Right atrium auricular region (tissue), 2 donors: ENCODE measurements around the gene CCDC183. TPM values are rescaled to one million over a fixed set of nuclear protein-coding genes. Genes with fewer than 3 reads are reported as not detected.

Source experiments
- DNase-seq: peaks from one replicate; pipeline ENCODE4 v3.0.0-alpha.2; 2019; ENCODE audit warnings: low spot score
- H3K27ac ChIP-seq, 2 donors: fragments of 200-600 bp; sonication (generic); 1 replicate in 1 of 2; 2 replicates in 1 of 2; pipeline ENCODE4 v1.5.1; 2016 to 2019
- H3K27me3 ChIP-seq, 2 donors: fragments of 200-600 bp; sonication (generic); one replicate each; pipeline versions ENCODE4 v1.5.1 to v1.6.0; 2017 to 2019
- H3K36me3 ChIP-seq: fragments of 200-600 bp; sonication (generic); one replicate; pipeline ENCODE4 v1.5.1; 2016
- H3K4me1 ChIP-seq, 2 donors: fragments of 200-600 bp; sonication (generic); one replicate each; pipeline versions ENCODE4 v1.5.1 to v1.6.0; 2017 to 2019
- H3K4me3 ChIP-seq, 2 donors: fragments of 200-600 bp; sonication (generic); 1 replicate in 1 of 2; 2 replicates in 1 of 2; pipeline ENCODE4 v1.5.1; 2017 to 2019; ENCODE audit warnings: mild to moderate bottlenecking in 1 of 2, moderate library complexity in 1 of 2
- H3K9me3 ChIP-seq, 2 donors: fragments of 200-600 bp; sonication (generic); one replicate each; pipeline ENCODE4 v1.5.1; 2019
- total RNA-seq, 2 donors: library from RNA; depleted of rRNA; stranded (reverse); fragments of >200 nt; gene quantifications; one replicate each; pipeline ENCODE4 v1.1.0, GENCODE V29; 2016
- TF ChIP-seq, protein P1 (sequence below), 2 donors: fragments of 200-600 bp; sonication (generic); IDR thresholded peaks; one replicate each; pipeline ENCODE4 v1.5.1; 2019; ENCODE audit warnings: antibody characterized with exemption in 2 of 2

Gene CCDC183
- total RNA-seq, 2 donors from 2014 or later = 2.3 to 2.5 TPM

DNA sequence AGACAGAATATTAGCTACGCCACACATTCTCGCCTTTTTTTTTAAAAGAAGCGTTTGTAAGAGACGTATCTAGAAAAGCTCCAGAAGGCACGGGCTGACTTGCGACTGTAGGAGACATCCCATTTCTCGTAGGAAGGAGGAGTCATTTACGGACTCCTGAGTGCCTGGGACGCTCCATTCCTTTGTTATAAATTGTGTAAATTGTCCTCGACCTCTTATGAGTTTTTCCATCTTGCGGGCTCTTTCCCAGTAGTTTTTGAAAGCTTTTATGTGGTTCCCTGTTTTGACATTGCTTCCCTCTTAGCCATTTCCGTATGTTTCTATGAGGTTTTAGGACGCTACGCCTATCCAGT is 12.6 kb downstream of the CCDC183 start:
- peaks cover 0 to 43% of the 10 kb centered on the region in 2 donors for H3K4me1 ChIP-seq

DNA sequence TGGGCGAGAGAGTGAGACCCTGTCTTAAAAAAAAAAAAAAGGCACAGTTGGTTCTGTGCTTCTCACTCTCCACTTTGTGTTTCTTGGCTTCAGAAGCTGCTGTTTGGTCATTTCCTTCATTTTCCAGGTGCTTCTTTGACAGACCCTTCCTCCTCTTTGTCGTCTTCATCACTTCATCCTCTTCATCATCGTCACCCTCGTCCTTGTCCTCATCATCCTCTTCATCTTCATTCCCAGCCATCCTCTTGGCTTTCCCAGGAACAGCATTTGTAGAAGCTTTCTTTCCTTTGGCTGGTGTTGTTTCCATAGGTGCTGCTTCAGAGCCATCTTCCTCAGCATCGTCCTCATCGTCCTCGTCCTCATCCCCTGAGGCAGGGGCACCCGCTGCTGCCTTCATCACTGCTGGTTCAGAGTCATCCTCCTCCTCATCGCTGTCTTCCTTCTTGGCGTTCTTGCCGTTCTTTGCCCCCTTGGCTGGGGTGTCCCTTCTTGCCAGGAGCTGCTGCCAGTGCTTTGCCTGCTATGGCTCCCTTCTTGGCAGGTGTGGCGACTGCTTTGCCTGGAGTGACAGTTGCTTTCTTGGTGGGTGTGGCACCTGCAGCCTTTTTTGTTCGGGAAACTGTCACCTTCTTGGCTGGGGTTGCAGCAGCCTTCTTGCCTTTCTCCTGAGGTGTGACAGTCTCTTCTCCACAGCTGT is 18.7 kb downstream of the CCDC183 start:
- Histone ChIP-seq H3K9me3 (no peaks in the 10 kb centered on the region), H3K36me3 (peaks cover 10% of the 10 kb centered on the region), H3K27ac (no peak overlapping the region), H3K4me1 (peaks cover 0 to 14% of the 10 kb centered on the region in 2 donors), H3K4me3 (no peak overlapping the region), H3K27me3 (no peaks in the 10 kb centered on the region)
- TF ChIP-seq, protein P1, sequence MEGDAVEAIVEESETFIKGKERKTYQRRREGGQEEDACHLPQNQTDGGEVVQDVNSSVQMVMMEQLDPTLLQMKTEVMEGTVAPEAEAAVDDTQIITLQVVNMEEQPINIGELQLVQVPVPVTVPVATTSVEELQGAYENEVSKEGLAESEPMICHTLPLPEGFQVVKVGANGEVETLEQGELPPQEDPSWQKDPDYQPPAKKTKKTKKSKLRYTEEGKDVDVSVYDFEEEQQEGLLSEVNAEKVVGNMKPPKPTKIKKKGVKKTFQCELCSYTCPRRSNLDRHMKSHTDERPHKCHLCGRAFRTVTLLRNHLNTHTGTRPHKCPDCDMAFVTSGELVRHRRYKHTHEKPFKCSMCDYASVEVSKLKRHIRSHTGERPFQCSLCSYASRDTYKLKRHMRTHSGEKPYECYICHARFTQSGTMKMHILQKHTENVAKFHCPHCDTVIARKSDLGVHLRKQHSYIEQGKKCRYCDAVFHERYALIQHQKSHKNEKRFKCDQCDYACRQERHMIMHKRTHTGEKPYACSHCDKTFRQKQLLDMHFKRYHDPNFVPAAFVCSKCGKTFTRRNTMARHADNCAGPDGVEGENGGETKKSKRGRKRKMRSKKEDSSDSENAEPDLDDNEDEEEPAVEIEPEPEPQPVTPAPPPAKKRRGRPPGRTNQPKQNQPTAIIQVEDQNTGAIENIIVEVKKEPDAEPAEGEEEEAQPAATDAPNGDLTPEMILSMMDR (IDR thresholded peaks at IDR 0.05) = no peak
- no peak for DNase-seq

More for the DNA sequence above, 12.6 kb downstream of the CCDC183 start:
- no peaks in the 10 kb centered on the region for H3K27me3 ChIP-seq
- H3K36me3 ChIP-seq = peaks cover 4% of the 10 kb centered on the region
- H3K4me3 ChIP-seq = peak overlapping the region; percentile 89 to 94
- TF ChIP-seq, protein P1 (IDR thresholded peaks at IDR 0.05) = no peak
- no peak for DNase-seq
- H3K27ac ChIP-seq = peak overlapping the region; percentile 77 to 88
- H3K9me3 ChIP-seq = no peaks in the 10 kb centered on the region

DNA sequence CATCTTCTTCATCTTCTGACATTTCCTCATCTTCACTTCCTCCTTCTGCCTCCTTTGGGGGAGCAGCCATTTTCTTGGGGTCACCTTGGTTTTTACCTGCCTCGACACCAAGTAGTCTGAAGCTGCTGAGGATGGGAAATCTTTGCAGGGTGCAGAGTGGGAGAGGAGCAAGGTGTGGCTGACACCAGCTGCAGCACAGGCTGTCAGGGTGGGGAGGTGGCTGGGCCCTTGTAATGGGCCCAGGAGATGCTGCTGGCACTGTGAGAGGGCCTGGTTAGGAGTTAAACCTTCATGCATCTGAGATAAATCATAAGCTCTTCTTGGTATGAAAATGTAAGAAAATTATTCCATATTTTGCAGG is 19.3 kb downstream of the CCDC183 start:
- H3K27me3 ChIP-seq = no peaks in the 10 kb centered on the region
- TF ChIP-seq, protein P1 (IDR thresholded peaks at IDR 0.05) = no peak
- peaks cover 0 to 8% of the 10 kb centered on the region in 2 donors for H3K4me1 ChIP-seq
- no peak for DNase-seq
- no peak overlapping the region for H3K4me3 ChIP-seq
- no peaks in the 10 kb centered on the region for H3K9me3 ChIP-seq
- no peak overlapping the region for H3K27ac ChIP-seq
- peaks cover 7% of the 10 kb centered on the region for H3K36me3 ChIP-seq

DNA sequence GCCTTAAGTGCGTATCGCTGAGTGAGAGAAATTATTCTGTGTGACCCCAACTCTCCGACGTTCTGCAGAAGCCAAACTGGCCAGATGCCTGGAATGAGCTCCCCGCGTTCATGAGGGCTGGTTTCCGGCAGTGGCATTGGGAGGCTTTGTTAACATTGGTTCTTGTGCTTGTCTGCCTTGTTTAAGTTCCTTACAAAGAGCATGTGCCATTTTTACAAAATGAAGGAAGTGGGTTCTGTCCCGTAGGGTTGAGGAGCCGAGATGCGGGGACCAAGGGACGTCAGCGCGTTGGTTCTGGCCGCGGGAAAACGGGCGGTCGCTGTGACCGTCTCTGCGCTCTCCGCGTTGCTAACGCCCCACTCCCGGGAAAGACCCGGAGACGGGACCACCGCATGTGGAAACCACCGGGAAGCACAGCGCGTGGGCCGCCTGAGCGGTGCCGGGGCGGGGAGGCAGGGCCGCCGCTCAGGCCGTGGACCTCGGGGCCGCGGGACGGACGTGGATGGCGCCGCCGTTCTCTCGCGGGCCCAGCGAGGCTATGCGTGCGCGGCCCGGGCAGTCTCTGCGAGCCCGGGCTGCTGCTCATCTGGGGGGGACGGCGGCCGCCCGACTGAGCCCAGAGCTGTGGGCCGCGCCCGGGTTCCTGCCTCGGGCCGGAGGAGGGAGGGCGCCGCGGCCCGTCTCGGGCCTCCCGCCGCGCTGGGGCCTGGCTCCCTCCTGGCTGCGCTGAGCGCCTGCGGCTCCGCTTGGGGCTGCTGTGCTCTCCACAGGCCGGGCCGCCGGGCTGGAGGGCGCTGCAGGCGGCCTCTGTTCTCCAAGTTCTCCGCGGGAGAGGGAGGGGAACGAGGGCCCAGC is 25.1 kb downstream of the CCDC183 start:
- TF ChIP-seq, protein P1 (IDR thresholded peaks at IDR 0.05) = no peak
- peaks cover 26% of the 10 kb centered on the region for H3K36me3 ChIP-seq
- no peaks in the 10 kb centered on the region for H3K27me3 ChIP-seq
- H3K4me3 ChIP-seq = peak overlapping the region; percentile 26 to 51
- H3K4me1 ChIP-seq = peaks cover 0 to 16% of the 10 kb centered on the region in 2 donors
- H3K9me3 ChIP-seq = no peaks in the 10 kb centered on the region
- DNase-seq = no peak
- H3K27ac ChIP-seq = peak overlapping the region in 1 of 2 donors; percentile 20

DNA sequence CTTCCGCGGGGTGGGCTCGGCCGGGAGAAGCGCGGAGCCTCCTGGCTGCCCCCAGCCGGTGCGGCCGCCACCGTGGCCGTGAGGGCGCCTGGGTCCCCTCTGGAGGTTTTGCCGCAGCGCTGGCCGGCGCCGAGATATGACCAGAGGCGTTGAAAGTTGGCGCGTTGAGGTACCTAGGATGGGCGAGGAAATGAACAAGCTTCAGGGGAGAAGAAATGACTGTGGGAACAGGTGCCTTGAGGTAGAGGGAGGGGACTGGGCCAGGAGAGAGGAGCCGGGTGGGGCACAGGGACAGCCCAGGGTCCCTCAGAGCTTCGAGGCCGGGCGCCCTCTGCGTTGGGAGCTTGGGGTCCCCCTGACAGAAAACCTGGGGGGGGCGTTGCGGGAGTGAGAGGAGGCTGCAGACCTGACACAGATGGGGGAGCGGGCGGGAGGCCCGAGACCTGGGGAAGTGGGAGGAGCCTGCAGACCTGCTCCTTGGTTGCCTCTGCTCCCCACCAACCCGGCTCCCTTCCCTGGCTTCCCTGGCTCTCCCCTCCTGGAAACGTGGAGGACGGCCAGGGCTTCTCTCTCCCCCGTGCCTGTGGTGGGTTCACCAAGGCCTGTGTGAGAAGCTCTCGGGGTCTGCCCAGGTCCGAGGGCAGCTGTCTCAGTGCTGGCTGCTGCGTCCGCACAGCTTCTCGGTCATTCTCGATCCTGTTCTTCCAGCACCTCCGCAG is 25.8 kb downstream of the CCDC183 start:
- TF ChIP-seq, protein P1 (IDR thresholded peaks at IDR 0.05) = no peak
- Histone ChIP-seq H3K27ac (peak overlapping the region in 1 of 2 donors; percentile 20), H3K4me1 (peaks cover 0 to 16% of the 10 kb centered on the region in 2 donors), H3K36me3 (peaks cover 32% of the 10 kb centered on the region), H3K9me3 (no peaks in the 10 kb centered on the region), H3K4me3 (peak overlapping the region; percentile 26 to 51), H3K27me3 (no peaks in the 10 kb centered on the region)
- no peak for DNase-seq
